ENCODE measurements around the gene ZNF511. TPM values are rescaled to one million over a fixed set of nuclear protein-coding genes. Genes with fewer than 3 reads are reported as not detected.

Gene ZNF511
- total and polyA plus RNA-seq, 9 of the 15 experiments (the other 6 are each of a cell fraction or from before 2014, with no cell fraction given), result 0.61 to 69.3 (median 40.1) TPM

GRCh38 chr10:133341983-133342382, 33.3 kb downstream of the ZNF511 start:
- BruUV-seq (replicated peaks), result no TSS peak
- DNase-seq (ENCODE audit: extremely low read depth in 1 of 4, low spot score in 3 of 4), result no peak

More at GRCh38 chr10:133341983-133342382, 33.3 kb downstream of the ZNF511 start:
- no peaks in the 10 kb centered on the region for H3K9me3 ChIP-seq (replicated peaks; ENCODE audit: control insufficient read depth, insufficient read depth, low read depth, low read length)
- H3K4me3 ChIP-seq, result no peak overlapping the region
- H3K27me3 ChIP-seq (ENCODE audit: control insufficient read depth in 2 of 2, insufficient read depth in 2 of 2, low read length in 2 of 2), result no peaks in the 10 kb centered on the region; a peak in 1 of 5 replicates
- H3K4me1 ChIP-seq (replicated peaks in 1 of 2; ENCODE audit: control insufficient read depth in 2 of 2, insufficient read depth in 2 of 2, low read length in 2 of 2), result peaks cover 9 to 12% of the 10 kb centered on the region in 2 experiments; a peak in 4 of 5 replicates
- H4K20me1 ChIP-seq (replicated peaks; ENCODE audit: control insufficient read depth, insufficient read depth, low read length), result no peaks in the 10 kb centered on the region
- WGBS (ENCODE audit: insufficient coverage, low coverage, missing lambda C conversion rate), result 35% methylated on average over 4 of the region's 4 CpGs
- no peak for TF ChIP-seq ZNF518B (CRISPR knock-in tag; IDR thresholded peaks at IDR 0.05)
- no peak for TF ChIP-seq ZBTB33 (CRISPR knock-in tag; IDR thresholded peaks at IDR 0.05)
- no peak for TF ChIP-seq PTTG1 (tag; IDR thresholded peaks at IDR 0.05; ENCODE audit: low read depth)
- TF ChIP-seq ZNF121 (CRISPR knock-in tag; conservative IDR thresholded peaks at IDR 0.05), result no peak
- no peak for TF ChIP-seq PATZ1 (CRISPR knock-in tag; IDR thresholded peaks at IDR 0.05; ENCODE audit: borderline replicate concordance)
- TF ChIP-seq LEF1 (IDR thresholded peaks at IDR 0.05), result no peak
- CTCF ChIA-PET (ENCODE audit: low intra/inter-chr PET ratio), result no interaction called here
- no peak for ATAC-seq
- no peak overlapping the region for H3K4me2 ChIP-seq (ENCODE audit: insufficient read depth, low read length)
- no peak overlapping the region for H2AFZ ChIP-seq (ENCODE audit: low read depth, low read length)
- no peaks in the 10 kb centered on the region for H3K36me3 ChIP-seq (ENCODE audit: control insufficient read depth, insufficient read depth, low read length)
- H3K27ac ChIP-seq (ENCODE audit: extremely low read depth, low read depth, low read length), result no peak overlapping the region
- H3K79me2 ChIP-seq (ENCODE audit: control insufficient read depth, insufficient read depth, low read length), result no peaks in the 10 kb centered on the region
- in situ Hi-C loops (cut with MboI) (no loop called here), intact Hi-C loops (cut with micrococcal nuclease) (no loop called here)
- H3K9me1 ChIP-seq (ENCODE audit: control insufficient read depth, insufficient read depth, low read length), result no peaks in the 10 kb centered on the region
- FAIRE-seq, result no peak
- no peak overlapping the region for H3K9ac ChIP-seq (ENCODE audit: insufficient read depth in 1 of 2, low read depth in 2 of 2, low read length in 2 of 2)
- POLR2A ChIA-PET, result no interaction called here

Measured in K562 (cell line).